ENCODE results near the gene NR2F1.
A peak's percentile ranks its signal among the peaks of the same experiment; 100 is the strongest.

NR2F1 gene

DNA sequence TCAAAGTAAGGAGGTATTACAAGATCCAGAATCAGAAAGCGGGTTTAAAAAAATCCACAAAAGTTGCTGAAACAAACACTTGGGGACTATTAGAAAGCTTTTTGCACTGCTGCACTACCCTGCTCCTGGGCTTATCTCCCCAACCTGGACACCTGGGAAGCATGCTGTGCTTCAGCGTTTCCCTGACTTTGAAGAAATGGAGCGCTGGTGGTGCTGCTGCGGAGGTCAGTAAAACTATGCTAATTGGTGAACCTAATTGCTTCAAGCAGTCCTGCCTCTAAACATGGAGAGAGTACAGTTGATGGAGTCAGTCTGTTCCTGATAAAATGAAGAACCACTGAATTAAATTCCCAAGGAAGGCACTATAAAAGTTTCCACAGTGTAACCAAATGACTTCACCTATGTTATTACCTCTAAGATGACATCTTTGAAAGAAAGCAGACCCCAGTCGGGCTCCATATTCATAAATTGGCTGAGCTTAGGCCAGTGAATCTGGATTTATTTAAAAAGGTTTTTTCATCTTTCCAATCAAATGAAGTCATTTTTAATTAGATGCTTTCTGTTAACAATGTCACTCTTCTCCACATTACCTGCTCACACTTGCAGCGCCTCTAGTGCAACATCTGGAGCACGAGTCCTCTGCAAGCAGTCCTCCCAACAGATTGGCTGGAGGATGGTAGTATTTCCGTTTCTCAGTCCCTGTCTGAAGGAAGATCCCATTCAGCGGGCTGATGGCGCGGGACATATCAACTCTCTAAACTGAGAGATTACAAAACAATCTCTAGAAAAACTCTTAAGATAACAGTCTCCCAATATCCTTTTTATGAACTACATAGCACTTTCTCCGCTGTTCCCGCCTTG is 13.5 kb upstream of the NR2F1 start:
- in situ Hi-C loops (cut with HindIII; ENCODE audit: low sequenced_read_pairs): no loop called here
- no peak for DNase-seq (ENCODE audit: low read depth)
- TF ChIP-seq, protein P1, sequence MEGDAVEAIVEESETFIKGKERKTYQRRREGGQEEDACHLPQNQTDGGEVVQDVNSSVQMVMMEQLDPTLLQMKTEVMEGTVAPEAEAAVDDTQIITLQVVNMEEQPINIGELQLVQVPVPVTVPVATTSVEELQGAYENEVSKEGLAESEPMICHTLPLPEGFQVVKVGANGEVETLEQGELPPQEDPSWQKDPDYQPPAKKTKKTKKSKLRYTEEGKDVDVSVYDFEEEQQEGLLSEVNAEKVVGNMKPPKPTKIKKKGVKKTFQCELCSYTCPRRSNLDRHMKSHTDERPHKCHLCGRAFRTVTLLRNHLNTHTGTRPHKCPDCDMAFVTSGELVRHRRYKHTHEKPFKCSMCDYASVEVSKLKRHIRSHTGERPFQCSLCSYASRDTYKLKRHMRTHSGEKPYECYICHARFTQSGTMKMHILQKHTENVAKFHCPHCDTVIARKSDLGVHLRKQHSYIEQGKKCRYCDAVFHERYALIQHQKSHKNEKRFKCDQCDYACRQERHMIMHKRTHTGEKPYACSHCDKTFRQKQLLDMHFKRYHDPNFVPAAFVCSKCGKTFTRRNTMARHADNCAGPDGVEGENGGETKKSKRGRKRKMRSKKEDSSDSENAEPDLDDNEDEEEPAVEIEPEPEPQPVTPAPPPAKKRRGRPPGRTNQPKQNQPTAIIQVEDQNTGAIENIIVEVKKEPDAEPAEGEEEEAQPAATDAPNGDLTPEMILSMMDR (IDR thresholded peaks at IDR 0.05; ENCODE audit: low read depth, low read length, missing control alignments): no peak
- H3K4me3 ChIP-seq (ENCODE audit: low read depth, low read length): no peak overlapping the region

DNA sequence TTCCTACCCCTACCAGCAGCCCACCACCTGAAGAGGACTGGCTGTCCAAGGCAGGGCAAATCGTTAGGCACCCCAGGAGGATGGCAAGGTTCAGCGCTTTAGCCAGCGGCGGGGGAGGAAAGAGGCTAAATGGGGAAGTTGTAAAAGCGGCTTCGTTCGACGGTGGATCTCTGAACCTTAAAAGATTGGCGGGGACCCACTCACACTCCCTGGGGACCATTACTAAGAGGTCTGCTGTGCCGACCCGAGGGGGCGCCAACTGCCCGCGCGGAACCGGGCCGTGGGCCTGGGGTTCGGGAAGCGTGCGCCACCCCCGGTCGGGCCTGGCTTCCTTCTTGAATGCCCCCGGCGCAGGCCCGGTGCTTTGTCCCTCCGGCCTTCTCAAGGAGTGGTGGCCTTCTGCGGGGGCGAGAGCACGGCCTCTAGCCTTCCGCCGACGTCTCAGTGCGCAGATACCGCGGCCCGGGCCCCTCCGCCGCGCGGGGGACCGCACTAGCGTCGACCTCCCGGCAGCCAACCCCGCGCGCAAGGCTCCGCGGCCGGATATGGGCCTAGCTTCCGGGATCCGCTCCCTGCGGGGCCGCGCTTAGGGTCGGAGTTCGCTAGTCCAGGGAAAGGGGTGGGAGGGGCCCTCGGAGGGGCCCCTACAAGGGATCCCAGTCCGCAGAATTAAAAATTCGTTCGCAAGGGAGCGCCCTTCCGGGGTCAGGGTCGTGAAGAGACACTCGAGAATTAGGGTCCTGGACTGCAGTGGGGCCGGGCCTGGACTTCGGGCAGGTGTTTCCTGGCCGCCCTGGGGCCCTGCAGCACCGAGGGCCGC is 12.5 kb upstream of the NR2F1 start:
- TF ChIP-seq, protein P1 (IDR thresholded peaks at IDR 0.05; ENCODE audit: low read depth, low read length, missing control alignments): no peak
- H3K4me3 ChIP-seq (ENCODE audit: low read depth, low read length): no peak overlapping the region
- no peak for DNase-seq (ENCODE audit: low read depth)
- in situ Hi-C loops (cut with HindIII; ENCODE audit: low sequenced_read_pairs): no loop called here

DNA sequence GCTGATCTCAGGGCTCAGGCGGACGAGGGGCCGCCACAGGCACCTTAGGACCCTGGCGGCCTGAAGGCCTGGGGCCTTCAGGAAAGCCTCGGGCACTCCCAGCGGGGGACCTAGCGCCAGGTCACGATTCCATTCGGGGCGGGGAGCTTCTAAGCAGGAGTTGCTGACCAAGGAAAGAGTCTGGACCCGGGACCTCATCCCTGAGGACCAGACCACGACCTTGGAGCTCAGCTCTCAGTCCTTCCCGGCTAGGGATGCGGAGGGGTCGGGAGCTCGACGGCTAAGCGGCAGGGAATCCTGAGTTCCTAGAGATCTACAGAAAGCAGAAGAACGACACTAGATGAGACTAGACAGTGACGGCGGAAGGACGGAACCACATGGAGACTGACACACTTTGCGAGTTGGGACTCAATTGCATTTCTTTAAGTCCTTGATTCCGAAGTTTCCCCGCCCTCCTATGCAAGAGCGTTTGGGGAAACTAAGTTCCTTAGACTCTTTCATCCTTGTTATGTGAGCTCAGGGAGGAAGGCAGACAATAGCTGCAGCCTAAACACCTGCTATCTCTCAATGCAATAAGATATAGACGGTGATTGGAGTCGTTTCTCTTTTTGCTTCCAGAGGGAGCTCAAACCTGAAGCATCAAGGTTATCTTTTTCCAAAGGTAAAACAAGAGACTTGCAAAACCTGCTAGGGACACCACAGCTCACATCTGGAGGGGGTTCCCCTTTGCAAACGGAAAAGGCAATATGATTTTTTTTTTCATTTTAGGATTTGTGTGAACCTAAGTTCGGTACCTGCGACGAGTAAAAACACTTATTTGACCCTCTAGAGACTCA is 11.7 kb upstream of the NR2F1 start:
- in situ Hi-C loops (cut with HindIII; ENCODE audit: low sequenced_read_pairs): no loop called here
- H3K4me3 ChIP-seq (ENCODE audit: low read depth, low read length): no peak overlapping the region
- TF ChIP-seq, protein P1 (IDR thresholded peaks at IDR 0.05; ENCODE audit: low read depth, low read length, missing control alignments): no peak
- no peak for DNase-seq (ENCODE audit: low read depth)

DNA sequence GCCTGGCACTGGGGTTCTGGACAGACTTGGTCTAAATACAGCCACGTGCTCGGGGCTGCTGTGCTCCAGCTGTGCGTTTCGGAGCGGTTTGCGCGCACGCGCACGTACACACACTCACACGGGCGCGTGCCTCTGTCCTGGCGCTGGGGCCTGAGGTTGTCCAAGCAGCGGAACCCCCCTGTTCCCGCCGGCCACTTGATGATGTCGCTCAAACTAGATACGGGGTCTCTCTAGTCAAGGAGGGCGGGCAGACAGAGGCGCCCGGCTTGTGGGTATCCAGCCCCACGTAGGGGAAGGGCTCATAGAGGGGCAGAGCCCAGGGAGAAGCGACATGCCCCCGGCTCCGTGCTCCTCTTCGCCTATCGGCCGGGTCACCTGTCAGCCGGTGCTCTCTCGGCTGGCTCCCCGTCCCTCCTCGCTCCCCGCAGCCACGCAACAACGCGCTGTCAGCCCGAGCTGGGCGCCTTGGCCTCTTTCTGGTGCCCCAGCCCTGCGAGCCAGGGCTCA is 10.9 kb upstream of the NR2F1 start:
- no peak for DNase-seq (ENCODE audit: low read depth)
- in situ Hi-C loops (cut with HindIII; ENCODE audit: low sequenced_read_pairs): no loop called here
- TF ChIP-seq, protein P1 (IDR thresholded peaks at IDR 0.05; ENCODE audit: low read depth, low read length, missing control alignments): no peak
- H3K4me3 ChIP-seq (ENCODE audit: low read depth, low read length): peak overlapping the region; percentile 18

DNA sequence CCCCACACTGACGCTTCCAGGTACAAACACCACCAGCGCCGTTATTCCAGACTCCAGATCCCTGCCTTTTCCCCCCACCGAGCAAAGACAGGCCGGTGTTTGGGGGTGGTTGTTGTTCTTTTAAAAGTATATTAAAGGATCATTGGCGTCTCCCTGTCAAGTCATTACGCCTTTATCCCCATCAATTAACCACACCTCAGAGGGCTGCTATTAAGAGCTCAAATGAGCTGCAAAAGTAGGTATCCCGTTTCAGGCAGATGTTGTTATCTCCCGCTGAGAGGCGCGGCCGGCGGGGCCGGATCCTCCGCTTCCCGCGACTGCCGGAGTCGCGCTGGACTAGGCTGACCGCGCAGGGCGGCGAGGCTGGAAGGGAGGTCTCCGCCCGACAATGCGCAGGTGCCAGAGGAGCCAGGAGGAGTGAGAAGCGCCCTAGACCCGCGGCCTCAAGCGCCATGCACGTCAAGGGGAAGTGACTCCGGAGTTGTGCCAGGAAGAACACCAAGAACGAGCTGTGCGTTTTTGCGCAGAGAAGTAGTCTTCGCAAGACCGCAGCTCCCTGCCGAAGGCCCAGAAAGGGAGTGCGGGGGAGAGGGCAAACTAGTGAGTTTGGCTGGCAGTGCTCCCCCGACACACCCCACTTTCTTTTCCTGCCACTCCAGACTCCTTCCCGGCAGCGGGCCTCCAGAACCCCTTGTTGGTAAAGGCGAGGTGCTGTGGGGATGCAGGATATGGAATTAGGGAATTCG is 10.2 kb upstream of the NR2F1 start:
- in situ Hi-C loops (cut with HindIII; ENCODE audit: low sequenced_read_pairs): no loop called here
- H3K4me3 ChIP-seq (ENCODE audit: low read depth, low read length): peak overlapping the region; percentile 18
- TF ChIP-seq, protein P1 (IDR thresholded peaks at IDR 0.05; ENCODE audit: low read depth, low read length, missing control alignments): no peak
- no peak for DNase-seq (ENCODE audit: low read depth)
